Activated effector memory CD4-positive, alpha-beta T cell treated with Interleukin-2 at 50 U/mL for 16 hours (primary cell): ENCODE results near the gene KIF27.
"Not testable (repeated sequence)": the region's sequence is repeated elsewhere in the genome, so short reads cannot be mapped to it uniquely, and the experiment has no call there.

Experiments used
- DNase-seq: peaks from one replicate; pipeline ENCODE4 v3.0.0-alpha.2; 2020

The KIF27 gene, protein sequence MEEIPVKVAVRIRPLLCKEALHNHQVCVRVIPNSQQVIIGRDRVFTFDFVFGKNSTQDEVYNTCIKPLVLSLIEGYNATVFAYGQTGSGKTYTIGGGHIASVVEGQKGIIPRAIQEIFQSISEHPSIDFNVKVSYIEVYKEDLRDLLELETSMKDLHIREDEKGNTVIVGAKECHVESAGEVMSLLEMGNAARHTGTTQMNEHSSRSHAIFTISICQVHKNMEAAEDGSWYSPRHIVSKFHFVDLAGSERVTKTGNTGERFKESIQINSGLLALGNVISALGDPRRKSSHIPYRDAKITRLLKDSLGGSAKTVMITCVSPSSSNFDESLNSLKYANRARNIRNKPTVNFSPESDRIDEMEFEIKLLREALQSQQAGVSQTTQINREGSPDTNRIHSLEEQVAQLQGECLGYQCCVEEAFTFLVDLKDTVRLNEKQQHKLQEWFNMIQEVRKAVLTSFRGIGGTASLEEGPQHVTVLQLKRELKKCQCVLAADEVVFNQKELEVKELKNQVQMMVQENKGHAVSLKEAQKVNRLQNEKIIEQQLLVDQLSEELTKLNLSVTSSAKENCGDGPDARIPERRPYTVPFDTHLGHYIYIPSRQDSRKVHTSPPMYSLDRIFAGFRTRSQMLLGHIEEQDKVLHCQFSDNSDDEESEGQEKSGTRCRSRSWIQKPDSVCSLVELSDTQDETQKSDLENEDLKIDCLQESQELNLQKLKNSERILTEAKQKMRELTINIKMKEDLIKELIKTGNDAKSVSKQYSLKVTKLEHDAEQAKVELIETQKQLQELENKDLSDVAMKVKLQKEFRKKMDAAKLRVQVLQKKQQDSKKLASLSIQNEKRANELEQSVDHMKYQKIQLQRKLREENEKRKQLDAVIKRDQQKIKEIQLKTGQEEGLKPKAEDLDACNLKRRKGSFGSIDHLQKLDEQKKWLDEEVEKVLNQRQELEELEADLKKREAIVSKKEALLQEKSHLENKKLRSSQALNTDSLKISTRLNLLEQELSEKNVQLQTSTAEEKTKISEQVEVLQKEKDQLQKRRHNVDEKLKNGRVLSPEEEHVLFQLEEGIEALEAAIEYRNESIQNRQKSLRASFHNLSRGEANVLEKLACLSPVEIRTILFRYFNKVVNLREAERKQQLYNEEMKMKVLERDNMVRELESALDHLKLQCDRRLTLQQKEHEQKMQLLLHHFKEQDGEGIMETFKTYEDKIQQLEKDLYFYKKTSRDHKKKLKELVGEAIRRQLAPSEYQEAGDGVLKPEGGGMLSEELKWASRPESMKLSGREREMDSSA (N-terminal part only)

DNA sequence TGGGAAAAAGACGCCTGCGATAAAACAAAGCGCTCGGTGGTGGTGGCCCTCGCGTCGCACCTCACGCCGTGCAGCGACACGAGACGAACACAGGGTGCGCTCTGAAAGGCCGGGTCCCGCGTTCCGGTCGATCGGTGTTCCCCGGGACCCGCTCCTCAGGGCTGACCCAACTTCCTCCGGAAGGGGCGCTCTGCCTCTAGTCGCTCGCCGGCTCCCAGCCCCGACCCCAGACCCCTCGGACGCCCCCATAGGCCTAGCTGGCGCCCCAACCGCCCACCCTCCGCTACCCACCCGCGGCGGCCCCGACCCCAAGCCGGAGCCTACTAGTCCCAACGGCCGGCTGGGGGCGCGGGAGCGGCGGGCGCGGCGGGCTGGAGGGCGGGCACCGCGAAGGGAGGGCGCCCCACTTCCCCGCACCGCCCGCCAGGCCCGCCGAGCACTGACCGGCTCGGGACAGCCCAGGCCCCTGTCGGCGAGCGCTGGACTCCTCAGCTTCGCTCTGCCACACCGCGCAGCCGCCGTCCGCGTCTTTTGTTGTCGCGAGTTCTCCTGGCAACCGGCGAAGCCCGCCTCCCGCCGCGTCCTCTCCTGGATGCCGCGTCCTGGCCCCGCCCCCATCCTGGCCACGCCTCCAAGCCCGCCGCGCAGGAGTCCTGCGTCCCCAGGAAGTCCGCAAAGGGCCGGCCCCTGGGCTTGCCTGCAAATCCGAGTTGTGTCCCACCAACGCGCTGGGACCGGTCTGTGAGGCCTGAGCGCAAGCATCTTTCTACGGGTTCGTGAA is at the start of gene KIF27:
Gene KIF27, minus strand, starts transcription at position 506 of the 781 bp plus-strand sequence. CDS start 5,841 bp downstream, outside the sequence.
- peak; percentile 95 for DNase-seq

DNA sequence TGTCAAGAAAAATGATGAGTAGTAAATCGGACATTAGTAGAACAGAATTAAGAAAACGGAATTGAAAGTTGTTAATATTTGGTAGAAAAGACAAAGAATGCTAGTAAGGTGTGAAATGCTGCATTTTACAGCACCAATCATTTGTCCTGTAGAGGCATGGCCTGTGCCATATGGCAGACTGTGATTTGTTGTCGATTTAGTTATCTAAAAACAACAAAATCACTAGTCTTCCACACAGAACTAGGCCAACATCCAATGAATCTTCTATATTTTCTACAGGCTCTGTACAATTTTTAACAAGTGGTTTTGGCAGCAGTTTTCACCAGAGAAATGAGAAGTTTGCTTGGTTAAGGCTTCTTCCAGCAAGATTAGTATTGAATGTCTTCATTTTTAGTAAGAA is 48.4 kb upstream of the KIF27 start:
- no peak for DNase-seq

DNA sequence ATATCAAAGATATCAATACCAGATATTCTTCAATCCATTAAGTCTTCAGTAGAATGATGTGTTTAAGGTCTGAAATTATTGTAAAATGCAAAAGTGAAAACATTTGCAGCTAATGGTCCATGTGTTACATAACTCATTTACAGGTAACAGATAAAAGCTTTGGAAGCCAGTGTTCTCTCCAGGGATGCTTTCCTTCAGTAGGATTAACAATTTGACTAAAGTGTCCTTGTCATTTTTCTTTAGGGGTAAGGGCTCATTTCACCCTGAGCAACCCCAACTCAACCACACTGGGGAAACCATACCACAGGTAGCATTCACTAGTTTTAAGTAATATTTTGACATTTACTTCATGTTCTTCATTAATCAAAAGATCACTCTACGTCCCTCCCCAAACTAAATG is 45.8 kb upstream of the KIF27 start:
- no peak for DNase-seq

DNA sequence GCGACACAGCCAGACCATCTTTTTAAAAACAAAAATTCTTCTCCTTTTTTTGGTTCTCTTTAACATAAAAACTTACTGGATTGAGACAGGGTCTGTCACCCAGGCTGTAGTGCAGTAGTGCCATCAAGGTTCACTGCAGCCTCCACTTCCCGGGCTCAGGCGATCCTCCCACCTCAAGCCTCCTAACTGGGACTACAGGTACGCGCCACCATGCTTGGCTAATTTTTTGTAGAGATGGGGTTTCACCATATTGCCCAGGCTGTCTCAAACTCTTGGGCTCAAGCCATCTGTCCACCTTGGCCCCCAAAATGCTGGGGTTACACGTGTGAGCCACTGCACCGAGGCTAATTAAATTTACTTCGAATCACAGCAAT is 45.0 kb upstream of the KIF27 start:
- no peak for DNase-seq

DNA sequence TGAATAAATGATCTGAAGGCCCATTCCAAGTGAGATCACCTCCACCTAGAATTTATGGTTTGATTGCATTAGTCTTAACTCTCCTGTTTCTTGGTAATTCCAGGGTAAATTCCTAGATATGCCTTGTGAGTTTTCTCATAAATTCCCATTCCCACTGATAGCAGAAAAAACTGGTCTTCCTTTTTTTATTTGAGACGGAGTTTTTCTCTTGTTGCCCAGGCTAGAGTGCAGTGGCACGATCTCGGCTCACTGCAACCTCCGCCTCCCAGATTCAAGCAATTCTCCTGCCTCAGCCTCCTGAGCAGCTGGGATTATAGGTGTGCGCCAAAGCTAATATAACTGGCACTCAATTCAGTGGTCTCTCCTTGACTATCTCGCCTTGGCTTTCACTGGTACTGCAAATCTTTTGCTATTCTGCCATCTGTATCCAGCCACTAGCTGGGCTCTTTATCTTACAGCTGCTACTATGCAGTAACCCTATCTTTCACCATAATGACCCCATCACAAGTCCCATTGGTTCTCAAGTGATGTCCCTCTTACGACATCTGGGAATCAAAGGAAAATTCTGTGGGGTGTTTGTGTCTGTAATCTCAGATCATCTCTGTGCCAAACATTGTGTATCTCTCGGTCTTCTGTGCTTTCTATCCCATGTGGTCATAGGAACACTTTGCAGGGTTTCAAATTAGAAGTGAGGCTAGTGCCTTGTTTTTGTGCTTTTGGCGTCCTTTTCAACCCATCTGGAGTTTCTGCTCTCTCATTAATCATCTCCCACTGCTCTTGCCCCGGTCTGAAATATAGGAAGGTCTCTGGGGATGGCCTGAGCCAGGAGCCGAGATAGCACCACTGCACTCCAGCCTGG is 44.3 kb upstream of the KIF27 start:
- no peak for DNase-seq

DNA sequence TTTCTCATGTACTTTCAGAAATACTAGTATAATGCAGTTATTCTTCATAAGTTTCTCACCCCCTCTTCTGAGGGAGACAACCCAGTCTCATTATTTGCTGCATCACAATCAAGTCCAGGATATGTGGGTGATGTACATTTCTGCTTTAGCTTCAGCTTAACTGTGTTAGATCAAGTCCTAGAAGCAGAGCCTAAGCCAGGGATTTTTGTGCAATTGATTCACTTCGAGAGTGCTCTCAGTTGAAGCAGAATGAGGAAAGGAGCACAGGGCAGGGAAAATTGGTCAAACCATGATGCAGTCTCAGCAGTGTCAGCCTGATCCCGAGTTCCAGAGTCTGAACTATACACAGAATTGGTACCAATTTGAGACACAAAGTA is 43.7 kb upstream of the KIF27 start:
- DNase-seq = no peak

DNA sequence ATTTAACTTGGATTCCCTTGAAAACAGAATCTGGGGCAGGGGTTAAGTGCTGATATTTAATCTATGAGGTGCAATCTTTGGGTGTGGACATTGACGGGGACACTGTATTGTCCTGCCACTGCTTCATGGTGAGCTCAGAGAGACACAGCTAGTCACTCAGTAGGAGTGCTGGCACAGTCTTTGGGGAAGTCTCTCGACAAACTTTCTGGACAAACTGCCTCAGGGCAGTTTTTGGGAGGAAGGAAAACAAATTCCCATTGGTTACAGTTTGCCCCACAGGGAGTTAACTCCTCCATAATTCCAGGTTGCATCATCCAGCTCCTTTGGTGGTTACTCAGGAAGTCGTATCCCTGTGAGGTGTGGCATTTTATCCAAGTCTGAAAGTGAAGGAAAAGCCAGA is 40.9 kb upstream of the KIF27 start:
- DNase-seq = no peak

DNA sequence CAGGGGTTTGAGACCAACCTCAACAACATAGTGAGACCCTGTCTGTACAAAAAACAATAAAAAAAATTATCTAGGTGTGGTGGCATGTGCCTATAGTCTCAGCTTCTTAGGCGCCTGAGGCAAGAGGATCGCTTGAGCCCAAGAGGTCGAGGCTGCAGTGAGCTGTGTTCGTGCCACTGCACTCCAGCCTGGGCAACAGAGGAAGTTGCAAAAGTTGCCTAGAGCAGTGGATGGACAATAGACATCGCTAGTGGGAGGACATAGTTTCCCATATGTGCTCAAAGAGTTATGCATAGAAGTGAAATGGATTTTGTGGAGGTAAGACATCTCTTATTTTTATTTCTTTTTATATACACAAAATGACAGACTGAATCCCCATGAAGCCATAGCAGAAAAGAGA is 39.8 kb upstream of the KIF27 start:
- no peak for DNase-seq

DNA sequence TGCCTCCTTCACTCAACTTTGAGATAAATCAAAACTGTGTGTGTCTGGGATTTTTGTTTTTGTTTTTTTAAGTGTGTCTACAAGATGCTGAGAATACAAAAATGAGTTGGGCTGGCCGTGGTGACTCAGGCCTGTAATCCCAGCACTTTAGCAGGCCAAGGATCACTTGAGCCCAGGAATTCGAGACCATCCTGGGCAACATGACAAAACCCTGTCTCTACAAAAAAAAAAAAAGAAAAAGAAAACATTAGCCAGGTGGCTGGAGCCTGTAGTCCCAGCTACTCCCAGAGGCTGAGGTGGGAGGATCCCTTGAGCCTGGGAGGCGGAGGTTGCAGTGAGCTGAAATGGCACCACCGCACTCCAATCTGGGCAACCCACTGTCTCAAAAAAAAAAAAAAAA is 37.8 kb upstream of the KIF27 start:
- DNase-seq = no peak

DNA sequence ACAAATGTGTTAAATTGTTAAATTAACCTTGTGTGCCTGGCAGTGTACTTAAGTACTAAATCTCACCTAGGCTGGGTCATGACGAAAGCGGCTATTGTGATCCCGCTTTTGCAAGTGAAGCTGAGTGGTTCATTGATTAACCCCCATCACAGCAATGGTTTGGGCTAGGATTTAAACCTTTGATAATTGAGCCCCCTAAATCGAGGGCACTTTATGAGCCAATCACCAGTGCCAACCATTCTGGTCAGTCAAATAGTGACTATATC is 35.9 kb upstream of the KIF27 start:
- DNase-seq = no peak

DNA sequence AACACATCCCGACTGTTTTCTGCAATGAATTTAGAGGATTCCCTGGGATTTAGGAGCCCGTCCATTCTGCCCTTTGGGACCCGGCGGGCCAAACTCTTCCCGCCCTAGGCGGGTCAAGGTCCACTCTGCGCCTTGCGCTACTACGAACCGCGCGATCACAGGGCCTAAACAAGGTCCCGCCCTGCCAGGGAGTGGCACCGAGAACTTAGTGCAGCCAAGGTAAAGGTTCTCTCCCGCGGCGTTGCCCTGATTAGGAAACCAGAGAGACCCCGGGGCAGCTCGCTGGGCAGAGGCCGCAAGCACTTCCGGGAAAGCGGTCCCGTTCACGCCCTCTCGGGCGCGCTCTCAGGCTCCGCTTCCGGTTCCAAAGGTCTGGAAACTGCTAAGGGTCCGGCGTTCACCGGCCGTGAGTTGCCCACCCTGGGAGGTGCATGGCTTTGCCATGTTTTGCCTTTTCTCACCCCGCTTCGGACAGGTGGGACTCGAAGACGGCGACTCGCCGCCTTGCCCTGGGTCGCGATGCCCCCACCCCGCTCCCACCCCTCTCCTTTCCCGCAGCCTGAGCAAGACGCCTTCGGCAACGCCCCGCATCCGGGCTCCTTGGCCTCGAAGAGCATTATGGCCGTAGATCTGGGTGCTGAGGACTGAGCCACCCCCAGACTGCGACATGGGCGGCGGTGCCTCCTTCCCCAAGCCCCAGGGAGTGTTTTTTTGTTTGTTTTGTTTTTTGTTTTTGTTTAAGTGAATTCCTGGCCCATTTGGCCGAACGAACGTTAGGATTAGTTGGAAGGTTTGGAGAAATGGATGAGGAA is 35.4 kb upstream of the KIF27 start:
- peak; percentile 50 for DNase-seq

DNA sequence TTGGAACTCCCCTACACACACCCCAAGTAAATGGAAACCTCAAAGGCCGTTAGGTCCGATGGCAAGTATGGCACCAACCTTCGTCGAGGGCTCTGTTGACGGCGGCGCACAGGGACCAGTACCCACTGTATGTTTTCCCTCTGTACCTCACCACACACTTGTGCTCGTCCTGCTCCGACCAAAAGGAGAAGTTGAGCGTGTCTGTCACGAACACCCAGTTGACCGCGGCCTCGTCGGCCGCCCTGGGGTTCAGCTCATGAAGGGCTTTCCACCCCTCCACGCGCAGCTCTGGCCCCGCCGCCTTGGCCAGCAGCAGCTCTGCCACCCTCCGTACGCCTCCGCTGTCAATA is 34.8 kb upstream of the KIF27 start:
- peak; percentile 14 for DNase-seq

DNA sequence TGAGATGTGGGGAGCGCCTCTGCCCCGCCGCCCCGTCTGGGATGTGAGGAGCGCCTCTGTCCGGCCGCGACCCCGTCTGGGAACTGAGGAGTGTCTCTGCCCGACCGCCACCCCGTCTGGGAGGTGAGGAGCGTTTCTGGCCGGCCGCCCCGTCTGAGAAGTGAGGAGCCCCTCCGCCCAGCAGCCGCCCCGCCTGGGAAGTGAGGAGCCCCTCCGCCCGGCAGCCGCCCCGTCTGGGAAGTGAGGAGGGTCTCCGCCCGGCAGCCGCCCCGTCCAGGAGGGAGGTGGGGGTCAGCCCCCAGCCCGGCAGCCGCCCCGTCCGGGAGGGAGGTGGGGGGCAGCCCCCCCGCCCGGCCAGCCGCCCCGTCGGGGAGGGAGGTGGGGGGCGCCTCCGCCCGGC is 26.9 kb upstream of the KIF27 start:
- not testable (repeated sequence) for DNase-seq

DNA sequence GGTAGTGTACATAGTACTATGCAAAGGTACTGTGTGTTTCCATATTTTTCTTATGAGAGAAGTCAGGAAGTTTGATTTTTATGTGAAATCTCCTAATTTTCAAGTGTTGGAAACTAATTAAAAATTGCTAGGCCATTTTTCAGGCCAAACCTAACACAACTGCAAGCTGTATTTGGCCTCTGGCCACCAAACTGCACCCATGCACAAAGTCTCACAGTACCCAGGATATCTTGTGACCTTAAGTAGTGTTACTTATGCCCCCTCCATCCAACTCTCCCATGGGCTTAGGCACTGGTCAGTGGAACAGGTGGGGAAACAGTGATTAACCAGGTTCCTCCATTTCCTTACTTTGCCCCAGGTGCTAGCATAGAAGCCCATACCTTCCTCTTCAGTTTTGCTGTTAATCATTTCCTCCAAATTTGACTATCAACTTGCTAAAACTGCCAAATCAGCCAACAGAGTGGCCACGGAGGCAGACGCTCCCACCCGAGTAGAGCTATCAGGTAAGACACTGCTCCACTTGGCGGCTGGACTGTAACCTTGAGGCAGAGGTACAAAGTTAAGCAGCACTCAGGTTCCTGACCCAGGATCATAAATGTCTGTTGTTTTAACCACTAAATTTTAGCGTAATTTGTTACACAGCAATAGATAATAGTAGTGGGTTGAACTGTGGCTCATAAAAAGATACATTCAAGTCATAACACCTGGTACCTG is 19.5 kb upstream of the KIF27 start:
- no peak for DNase-seq

DNA sequence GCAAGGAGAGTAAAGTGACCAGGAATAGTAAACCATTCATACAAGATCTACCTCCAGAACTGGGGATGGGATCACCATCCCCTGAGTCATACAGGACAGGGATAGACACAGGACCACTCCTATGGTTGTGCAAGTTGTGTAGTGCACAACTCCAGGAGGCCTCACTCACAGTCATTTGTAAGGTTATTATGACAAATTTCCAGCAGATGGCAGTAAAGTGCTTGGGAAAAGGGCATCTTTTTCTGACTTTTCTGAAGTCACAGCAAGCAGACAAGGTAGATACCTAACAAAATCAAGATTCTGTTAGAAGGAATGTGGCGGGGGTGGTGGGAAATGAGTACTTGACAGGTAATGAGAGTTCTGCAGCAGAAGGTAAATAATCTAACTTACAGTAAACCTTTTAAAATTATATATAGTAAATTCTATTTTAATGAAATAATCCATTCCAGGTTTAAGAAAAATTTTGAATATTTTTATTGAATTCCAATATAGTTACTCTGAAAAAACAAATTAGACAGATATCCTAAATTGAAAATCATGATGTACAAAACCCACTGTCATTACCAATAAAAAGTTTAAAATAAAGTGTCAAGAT is 16.7 kb upstream of the KIF27 start:
- DNase-seq = no peak

DNA sequence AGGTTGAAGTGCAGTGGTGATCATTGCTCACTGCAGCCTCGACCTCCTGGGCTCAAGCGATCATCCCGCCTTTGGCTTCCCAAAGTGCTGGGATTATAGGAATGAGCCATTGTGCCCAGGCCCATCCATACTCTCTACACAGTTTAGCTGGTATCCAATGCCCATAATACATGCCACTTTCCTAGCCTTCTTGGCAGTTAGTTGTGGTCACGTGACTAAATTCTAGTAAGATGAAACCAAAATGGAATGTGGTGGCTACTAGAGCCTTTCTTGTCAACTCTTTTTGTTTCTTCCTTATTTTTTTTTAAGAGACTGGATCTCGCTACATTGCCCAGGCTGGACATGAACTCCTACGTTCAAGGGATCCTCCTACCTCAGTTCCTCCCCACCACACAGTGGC is 15.3 kb upstream of the KIF27 start:
- no peak for DNase-seq

DNA sequence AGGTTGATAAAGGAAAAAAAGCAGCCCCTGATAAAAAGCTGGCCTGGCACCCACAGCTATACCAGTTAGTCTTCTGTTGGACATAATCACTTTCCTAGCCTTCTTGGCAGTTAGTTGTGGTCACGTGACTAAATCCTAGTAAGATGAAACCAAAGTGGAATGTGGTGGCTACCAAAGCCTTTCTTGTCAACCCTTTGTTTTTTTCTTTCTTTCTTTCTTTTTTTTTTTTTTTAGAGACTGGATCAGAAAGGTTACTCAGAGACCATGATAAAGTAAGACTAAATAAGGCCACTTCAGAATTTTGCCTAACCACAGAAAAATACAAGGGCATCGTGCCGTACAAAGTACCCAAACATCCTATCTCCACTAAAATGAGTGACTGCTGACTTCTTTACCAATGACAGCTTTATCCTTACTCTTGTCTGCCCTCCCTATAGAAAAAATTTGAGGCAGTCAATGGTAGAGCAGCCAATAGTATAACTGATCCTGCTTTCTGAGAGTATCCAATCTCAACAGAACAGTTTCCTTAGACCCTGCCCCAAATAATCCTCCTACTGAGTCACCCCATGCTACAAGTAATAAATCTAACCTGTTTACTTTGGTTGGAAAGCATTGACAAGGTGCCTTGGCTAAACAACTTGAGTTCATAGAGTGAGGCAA is 14.2 kb upstream of the KIF27 start:
- DNase-seq = no peak

DNA sequence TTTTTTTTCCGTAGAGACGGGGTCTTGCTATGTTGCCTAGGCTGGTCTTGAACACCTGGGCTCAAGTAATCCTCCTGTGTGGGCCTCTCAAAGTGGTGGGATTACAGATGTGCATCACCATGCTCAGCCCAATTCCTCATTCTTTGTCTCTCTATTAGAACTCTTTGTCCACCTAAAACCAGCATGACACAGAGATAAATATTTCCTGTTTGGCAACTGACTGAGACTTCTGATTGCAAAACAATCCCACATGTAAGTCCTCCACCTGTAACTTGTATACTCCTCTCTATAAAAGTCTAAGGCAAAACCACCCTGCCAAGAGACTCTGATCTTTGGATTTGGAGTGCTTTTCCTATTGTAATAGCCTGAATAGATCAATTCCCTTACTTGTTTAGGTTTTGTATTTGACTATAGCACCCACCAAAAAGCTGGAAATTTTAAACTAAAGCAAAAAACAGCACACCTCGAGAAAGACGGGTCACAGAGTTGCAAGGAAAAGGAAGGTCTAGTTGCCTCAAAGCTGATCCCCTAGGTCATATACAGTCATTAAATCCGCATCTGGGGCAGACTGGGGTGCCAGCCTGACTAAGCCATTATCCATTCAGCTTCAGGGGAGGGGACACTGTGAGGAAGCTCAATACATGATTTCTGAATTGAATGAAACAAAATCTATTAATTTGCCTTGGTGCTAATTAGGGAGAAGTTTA is 13.5 kb upstream of the KIF27 start:
- DNase-seq = no peak

DNA sequence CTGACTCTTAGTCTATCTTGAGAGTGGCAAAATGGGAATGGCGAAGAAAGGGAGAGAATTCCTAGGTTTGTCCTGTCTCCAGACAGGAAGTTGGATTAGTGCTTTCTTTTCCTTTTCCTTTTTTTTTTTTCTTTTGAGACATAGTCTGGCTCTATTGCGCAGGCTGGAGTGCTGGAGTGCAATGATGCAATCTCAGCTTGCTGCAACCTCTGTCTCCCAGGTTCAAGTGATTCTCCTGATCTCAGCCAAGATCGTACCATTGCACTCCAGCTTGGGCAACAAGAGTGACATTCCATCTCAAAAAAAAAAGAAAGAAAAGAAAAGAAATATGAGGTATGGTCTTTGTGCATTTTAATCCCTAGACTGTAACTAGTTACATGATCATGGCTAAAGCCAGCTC is 12.6 kb upstream of the KIF27 start:
- DNase-seq = no peak
